EL (cell line): ENCODE measurements around the gene LMTK2.
"Not testable (repeated sequence)": the region's sequence is repeated elsewhere in the genome, so short reads cannot be mapped to it uniquely, and the experiment has no call there.

Source experiments
- DNase-seq: peaks from one replicate; pipeline ENCODE4 v3.0.0-alpha.2; 2016

The LMTK2 gene

DNA sequence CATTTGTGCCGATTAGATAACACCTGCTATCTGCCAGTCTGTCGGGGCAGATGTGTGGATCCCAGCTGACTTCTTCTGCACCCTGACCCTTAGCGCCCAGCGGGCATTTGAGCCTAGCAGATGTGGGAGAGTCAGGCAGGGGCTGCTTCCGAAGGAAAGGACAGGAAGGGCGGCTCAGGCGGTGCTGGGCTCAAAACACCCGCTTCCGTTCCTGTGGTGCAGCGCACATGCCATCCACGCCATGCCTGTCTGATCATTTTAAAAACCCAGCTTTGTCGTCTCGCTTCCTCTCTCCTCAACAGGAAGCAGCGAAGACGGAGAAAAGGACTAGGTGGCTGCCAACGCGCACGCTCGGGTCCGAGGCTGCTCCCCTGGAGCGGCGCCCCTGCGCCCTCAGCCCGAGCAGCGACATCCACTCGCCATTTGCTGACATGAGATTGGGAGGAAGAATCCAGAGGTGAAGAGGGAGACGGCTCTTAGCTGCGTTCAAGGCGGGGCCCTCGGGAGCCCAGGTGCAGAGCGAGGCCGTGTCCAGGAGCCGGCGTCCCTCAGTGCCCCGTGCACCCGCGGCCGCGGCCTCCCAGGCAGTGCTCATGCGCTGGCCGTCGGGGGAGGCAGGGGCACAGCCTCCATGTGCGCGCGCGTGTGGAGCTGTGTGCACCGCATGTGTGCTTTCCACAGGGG is 98.6 kb downstream of the LMTK2 start:
- no peak for DNase-seq

DNA sequence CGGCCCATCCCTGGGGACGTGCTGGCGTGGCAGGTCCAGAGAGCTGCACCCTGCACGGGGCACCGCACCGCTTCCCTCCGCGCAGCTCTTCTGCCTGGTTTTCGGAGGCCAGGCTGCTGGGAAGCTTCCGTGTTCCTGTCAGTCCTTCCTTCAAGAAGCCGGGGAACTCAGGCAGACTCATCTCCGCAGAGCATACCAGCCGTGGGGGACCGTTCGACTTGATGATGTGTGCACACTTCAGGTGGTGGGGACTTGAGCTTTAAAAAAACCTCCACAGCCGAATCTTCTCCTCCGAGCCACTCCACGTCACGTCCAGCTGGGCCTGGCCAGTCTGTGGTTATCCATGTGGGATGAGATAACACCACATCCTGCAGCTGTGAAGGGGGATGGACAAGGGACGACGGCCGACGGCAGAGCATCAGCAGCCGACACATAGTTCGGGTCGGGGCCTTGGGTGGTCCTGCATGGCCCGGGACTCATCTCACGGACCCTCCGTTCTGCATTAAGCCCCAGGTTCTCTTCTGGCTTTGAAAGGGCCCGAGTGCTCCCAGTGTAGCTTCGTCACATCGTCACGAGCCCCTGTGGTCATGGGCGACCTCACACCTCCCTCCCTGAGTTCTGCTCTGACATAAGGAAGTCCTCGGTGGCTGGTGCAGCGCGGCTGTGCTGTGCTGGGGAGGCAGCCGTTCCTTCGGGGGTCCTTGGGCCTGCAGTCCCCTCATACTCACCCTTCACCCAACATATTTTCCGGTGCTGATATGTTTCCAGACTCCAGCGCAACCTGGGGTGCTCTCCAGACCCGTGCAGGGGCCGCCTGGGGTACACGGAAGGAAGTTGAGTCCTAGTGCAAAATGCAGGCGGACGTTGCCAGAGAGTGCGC is 100.0 kb downstream of the LMTK2 start:
- no peak for DNase-seq

DNA sequence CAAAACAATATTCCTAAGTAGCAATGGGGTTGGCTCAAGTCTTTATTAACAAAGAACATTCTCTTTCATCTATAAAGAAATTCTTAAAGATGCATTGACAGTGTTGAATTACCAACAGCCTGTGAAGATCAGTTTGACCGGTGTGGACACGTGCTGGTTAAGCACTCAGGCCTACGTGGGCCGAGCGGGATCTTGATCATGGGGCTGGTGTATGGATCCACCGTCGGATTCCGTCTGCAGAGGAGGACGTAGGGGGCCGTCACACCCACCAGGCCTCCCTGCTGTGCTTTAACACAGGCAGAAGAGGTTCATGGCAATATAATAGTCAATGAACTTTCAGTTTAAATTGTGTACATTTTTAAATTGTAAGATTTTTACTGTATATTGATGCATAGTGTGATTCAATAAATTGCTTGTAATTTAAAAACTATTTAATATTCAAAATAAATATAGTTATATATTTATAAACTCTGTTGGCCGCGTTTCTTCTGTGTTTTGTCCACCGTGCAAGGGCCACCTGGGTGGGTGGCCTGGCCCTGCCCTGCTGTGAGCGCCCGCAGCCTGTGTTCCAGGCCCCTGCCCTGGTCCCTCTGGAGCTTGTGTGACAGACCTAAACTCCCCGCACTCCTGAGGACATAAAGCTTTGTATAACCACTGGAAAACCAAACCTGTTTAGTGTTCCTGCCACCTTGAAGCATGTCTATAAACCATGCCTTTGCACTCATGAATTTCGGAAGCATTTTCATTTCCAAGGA is 102.7 kb downstream of the LMTK2 start:
- DNase-seq = no peak

DNA sequence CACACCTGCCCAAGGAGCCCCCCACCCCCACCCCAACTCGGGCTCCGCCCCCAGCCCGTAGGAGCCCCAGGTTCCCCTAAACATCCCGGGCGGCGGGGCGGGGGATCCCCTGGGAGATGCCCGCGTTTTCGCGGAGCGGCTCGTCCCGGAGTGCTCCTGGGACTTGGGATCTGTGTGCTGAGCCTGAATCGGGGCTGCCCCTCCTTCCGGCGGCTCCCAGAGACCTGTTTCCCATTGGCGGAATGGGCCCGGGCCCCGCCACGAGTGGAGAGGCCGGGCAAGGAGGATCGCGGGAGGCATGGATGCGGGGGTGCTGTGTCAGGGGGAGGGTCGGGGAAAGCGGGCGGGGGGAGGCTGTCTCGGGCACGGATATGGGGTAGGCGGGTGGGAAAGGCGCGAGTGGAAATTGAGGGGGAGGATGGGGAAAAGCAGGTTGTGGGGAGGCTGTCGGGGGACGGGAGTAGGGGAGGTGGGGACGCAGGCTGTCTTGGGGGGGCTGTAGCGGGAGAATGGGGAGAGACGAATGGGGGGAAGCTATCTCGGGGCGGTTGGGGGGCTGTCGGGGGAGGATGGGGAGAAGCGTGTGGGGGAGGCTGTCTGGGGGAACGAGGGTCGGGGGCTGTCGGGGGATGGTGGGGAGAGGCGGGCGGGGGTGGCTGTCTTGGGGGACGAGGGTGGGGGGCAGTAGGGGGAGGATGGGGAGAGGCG is 104.0 kb downstream of the LMTK2 start:
- DNase-seq = peak; percentile 36

DNA sequence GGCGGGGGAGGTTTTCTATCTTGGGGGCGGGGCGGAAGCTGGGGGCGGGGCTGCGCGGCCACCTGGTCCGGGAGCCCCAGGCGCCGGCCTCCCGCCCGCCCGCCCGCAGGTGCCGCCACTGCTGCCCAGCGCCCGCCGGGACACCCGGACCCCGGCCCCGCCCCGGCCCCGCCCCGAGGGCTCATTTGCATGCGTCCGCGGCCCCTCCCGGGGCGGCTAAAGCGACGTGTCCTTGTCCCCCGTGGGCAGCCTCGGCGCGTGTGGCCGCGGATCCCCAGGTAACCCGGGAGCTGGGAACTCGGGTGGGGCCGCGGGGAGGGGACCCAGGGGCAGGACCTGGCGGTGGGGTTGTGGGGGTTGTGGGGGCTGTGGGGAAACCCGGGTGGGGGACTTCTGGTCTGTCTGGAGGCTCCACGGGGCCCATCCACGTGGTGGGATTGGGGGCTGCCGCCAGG is 104.6 kb downstream of the LMTK2 start, which contains the start of gene BHLHA15:
BHLHA15 (plus strand) TSS at position 219 of the 455 bp plus-strand sequence. CDS start 871 bp downstream, outside the sequence.
- DNase-seq = peak; percentile 16

DNA sequence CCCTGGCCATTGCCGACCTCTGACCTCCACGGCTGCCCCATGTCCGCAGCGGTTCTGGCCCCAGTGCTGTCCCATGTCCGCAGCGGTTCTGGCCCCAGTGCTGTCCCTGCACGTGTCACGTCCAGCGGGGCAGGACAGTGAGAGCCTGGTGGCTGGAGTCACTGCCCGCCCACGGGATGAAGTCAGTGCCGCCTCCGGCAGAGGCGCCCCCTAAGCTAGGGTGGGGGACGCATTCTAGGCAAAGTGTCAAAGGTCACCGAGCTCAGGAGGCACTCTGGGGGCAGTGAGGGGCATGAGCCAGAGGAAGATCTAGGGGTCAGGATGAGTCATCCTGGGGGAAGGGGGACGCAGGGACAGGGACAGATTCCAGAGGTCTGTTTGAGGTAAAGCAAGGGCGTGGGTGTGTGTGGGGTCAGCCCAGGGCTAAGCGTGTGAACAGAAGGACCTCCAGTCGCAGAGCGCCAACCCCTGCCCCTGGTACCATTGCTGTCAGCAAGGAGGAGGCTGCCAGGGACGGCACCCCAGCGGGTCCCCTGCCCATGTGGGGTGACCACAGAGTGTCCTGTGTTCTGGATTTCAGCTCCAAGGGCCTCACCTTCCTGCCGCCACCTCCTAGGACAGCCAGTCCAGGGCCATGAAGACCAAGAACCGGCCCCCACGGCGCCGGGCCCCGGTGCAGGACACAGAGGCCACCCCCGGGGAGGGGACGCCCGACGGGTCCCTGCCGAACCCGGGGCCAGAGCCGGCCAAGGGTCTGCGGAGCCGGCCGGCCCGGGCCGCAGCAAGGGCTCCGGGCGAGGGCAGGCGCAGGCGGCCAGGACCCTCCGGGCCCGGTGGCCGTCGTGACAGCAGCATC is 105.2 kb downstream of the LMTK2 start:
- no peak for DNase-seq

DNA sequence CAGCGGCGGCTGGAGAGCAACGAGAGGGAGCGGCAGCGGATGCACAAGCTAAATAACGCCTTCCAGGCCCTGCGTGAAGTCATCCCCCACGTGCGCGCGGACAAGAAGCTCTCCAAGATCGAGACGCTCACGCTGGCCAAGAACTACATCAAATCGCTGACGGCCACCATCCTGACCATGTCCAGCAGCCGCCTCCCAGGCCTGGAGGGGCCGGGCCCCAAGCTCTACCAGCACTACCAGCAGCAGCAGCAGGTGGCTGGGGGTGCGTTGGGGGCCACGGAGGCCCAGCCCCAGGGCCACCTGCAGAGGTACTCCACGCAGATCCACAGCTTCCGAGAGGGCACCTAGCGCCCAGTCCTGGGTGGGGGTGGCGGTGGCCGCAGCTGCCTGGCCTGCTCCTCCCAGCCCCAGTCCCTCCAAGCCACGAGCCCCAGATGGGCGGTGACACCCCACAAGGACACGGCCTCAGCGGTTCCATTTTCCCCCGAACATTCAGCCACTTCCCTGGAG is 105.9 kb downstream of the LMTK2 start:
- no peak for DNase-seq

DNA sequence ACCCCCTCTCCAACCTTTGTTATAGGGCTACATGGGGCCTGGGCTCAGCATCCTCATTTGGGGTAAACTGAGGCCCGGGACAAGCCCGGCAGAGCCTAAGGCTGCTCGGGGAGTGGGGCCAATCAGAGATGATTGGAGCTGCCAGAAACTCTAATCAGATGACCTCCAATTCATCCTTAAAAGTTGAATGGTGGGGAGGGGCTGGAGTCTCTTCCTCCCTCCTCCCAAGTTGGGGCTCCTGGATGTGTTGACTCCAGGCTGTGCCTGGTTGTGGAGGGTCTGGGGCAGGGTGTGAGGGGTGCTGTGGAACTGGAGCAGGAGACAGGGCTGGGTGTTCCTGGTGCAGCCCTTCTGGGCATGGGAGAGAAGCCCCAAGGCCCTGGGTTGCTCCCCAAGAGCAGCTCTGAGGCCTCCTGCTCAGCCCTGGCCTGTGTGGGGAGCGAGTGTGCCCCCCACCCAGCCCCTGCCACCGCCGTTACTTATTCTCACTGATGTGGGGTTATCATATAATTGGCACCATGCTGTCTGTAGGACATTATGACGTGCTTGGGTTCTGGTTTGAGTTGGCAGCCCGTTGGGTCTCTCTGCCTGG is 106.7 kb downstream of the LMTK2 start:
- no peak for DNase-seq

DNA sequence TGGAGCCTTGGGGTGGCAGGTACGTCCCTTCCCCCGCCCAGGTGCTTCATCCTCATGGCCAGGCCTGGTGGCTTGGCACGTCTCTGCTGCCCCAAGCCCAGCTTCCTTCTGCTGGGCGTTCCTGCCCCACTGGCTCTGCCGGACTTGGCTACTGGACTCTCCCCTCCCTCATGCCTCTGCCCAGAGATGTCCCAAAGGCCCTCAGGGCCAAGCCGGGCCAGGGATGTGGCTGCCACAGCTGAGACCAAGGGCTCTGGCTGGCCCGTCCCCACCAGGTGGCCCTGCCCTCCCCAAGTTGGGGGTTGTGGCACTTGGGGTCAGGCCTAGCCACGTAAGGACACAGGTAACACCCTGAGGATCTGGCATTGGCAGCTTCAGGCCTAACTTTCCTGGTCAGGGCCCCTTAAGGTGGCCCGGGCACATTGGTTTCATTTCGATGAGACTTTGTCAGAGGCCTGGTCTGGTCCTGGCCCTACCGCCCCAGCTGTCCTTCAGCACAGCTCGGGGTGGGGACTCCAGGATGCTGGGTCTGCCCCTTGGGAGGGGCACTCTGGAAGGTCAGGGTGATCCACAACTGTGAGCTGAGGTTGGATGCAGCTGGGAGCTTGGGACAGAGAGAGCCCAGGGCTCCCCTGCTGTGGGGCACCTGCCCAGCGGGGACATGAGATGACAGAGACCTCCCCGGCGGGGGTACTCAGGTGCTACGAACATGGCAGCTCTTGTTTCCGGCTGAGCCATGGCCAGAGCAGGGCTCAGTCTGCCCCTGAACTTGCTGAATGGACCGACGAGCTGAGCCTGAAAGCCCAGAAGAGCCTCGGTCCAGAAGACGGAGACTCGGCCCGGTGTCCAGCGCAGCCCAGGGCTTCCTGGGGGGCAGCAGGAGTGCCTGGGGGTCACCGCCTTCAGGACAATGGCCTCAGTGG is 107.5 kb downstream of the LMTK2 start:
- no peak for DNase-seq

DNA sequence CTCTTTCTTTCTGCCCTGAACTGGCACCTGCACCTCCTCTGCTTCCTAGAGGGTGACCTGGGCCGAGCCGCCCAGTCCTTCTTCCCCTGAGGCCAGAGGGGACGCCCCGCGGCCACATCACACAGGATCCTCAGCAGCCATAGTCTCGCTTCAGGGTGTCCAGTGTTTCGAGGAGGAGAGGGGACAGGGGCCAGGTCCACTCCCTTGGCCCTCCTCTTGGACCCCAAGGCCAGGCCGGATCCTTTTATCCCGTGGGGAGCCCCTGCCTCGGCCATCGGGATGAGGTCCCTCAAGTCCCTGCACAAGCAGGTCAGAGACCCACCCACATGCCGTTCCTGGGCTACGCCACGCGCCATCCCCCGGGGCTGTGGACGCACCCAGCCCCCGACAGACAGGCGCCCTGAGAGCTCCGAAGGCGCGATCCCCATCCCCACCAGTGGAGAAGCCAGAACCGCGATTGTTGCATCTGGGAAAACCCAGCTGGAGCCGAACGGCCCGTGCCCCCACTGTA is 108.2 kb downstream of the LMTK2 start:
- no peak for DNase-seq

DNA sequence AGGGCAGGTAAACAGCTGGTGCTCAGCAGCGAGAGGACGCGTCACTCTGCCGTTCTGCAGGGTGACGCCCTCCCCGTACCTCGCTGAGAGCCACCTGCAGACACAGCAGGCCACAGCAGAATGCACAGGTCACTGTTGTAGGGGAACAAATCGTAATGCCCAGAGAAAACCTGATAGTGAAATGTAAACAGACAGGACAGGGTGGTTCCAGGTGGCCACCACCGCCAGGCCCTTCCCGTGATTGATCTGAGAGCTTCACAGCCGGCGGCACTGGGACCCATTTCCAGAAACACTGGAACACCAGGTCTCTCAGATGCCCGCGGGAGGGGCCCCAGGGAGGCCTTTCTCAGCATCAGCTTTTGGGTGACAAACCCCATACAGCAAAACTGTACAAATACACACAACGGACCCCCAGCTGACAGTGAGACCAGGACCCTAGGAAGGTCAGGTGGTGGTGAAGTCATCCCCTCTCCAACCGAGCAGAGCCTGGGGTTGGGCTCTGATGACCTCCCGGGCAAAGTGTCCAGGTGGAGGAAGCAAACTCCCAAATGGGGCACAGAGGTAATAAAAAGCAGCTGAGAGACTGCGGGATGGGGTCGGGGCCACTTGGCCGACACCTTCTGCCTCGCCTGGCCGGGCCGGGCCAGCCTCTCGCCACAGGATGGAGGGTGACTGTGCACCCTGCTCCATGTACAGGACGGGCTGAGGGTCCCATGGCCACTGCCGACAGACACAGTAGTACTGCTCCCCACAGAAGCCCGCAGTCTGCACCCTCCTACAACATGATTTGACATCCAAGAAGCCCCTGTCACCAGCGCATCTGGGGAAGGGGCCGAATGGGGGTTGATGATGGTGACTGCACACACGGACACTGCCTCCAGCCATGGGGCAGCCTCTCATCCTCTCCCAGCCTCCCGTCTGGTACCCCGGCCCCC is 109.2 kb downstream of the LMTK2 start:
- no peak for DNase-seq

DNA sequence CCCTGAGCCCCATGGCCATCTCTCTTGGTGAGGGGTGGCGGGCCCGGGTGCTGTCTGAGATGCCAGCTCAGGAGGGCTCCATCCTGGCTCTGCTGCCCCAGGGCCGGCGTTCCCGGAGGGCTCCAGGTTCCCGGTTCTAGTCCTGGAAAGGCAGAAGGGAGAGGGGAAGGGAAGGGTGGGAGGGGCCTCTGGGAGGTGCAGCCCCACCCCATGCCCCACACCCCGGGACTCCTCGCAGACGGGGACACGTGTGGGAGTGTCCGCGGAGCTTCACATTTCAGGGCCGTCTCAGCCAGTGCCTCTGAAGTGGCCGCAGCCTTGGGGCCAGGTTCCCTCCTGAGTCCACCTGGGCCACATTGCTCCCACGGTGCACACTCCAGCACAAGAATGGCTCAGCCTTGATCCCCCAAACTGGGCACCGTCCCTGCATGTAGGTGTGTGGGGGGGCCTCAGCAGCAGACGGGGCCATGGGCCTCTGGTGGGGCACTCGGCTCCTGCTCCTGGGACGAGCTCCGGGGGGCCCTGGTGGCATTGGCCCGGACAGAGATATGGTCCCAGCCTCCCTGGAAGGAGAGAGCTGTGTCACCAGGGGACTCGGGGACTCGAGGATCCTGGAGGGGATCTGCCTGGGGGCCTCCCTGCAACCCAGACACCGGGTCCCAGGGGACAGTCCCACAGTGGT is 110.4 kb downstream of the LMTK2 start:
- DNase-seq = no peak

DNA sequence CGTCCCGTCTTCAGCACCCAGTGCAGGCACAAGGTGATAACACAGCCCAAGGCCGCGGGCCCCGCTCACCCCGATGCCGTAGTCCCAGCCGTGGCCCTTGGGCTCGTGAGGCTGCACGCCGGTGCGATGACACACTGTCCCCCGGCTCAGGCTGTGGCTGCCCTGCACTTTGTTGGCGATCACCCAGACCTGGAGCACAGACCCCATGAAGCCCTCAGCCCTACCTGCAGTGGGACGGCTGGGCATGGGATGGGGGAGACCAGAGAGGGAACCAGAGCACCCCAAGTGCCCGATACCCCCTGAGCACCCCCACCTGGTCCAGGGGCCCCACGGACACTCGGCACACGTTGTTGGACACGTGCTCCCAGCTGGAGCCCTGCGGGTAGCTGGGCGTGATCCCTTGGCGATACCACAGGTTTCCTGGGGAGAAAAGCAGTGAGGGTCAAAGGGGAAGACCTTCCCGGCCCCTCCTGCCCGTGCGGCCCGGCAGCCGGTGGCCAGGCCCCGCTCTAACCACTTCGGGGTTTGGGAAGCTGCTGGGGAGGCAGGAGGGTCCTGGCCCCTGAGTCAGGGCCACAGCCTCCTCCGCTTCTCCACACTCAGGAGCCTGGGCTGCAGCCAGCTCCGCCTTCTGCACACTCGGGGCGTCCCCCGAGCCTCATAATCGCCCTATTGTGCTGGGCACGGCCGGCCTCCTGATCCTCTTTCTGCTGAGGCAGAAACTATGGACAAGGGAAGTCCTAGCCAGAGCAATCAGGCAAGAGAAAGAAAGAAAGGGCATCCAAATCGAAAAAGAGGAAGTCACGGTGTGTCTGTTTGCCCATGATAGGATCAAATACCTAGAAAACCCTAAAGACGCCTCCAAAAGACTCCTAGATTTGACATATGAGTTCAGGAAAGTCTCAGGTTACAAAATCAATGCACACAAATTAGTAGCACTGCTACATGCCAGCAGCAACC is 111.2 kb downstream of the LMTK2 start:
- no peak for DNase-seq

DNA sequence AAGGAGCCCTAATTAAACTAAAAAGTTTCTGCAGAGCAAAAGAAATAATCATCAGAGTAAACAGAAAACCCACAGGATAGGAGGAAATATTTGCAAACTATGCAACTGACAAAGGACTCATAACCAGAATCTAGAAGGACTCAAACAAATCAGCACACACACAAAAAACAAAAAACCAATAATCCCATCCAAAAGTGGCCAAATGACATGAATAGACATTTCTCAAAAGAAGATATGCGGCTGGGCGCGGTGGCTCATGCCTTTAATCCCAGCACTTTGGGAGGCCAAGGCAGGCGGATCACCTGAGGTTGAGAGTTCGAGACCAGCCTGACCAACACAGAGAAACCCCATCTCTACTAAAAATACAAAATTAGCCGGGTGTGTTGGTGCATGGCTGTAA is 112.7 kb downstream of the LMTK2 start:
- not testable (repeated sequence) for DNase-seq

DNA sequence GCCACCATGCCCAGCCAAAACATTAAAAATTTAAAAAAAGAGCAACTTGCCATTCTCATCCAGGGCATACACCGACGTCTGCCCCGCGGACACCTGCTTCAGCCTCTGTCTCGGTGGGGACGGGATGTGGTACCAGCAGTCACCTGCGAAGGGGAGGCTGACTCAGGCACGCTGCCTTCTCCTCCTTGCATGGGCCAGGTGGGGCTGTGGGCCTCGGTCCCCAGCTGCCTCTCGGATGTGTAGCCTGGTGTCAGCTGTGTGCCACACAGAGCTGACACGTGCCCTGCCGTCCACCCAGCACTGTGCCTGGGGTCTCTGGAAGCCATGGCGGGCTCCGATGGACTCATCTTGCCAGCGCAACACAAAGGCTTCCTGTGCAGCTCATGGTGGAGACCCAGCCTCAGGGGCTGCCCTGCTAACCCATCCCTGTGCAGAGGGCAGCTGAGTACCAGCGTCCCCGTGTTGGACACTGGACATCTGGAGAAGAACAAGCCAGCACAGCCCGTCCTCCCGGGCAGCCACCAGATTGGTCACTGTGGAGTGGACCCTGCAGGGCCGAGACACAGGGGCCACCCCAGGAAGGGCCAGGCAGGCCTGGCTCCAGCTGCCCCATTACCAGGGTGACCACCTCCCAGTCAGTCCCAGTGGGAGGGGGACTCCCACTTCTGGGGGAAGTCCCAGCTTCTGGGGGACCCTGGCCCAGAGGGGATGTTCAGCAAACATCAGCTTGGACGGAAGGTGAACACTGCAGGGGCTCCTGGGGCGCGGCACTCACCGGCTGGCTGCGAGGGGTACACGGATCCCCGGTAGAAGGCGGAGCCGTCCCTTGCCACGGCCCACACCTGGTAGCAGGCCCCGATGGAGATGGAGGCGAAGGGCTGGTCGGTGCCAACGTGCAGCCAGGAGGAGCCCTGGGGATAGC is 115.2 kb downstream of the LMTK2 start:
- DNase-seq = no peak
